Smooth muscle cell (in vitro differentiated cells): Measurements from ENCODE around the gene AIP. TPM values are rescaled to one million over a fixed set of nuclear protein-coding genes. Genes with fewer than 3 reads are reported as not detected.

Experiments
- DNase-seq: peaks from one replicate; lab custom pipeline; 2025; ENCODE audit not compliant: unreplicated experiment; lab: John Stamatoyannopoulos, UW
- H2AFZ ChIP-seq: fragments of 200-600 bp; sonication (generic); 2 replicates; pipeline ENCODE4 v1.6.0; 2016; ENCODE audit warnings: antibody characterized with exemption, low read depth, mild to moderate bottlenecking
- H3F3A ChIP-seq: fragments of 200-600 bp; sonication (generic); 2 replicates; pipeline ENCODE4 v1.6.0; 2017; ENCODE audit warnings: antibody characterized with exemption, low read depth
- H3K27ac ChIP-seq: fragments of 200-600 bp; sonication (generic); 2 replicates; pipeline ENCODE4 v1.5.1; 2016; ENCODE audit warnings: low read depth, mild to moderate bottlenecking
- H3K27me3 ChIP-seq: fragments of 200-600 bp; sonication (generic); 2 replicates; pipeline ENCODE4 v1.6.1; 2016; ENCODE audit warnings: low read depth, mild to moderate bottlenecking
- H3K36me3 ChIP-seq: fragments of 200-600 bp; sonication (generic); 2 replicates; pipeline ENCODE4 v1.5.1; 2016; ENCODE audit warnings: low read depth
- H3K4me1 ChIP-seq: fragments of 200-600 bp; sonication (generic); 2 replicates; pipeline ENCODE4 v1.5.1; 2016; ENCODE audit warnings: low read depth
- H3K4me2 ChIP-seq: fragments of 200-600 bp; sonication (generic); 2 replicates; pipeline ENCODE4 v1.6.0; 2016; ENCODE audit warnings: mild to moderate bottlenecking
- H3K4me3 ChIP-seq: fragments of 200-600 bp; sonication (generic); 2 replicates; pipeline ENCODE4 v1.5.1; 2016; ENCODE audit warnings: mild to moderate bottlenecking
- H3K79me2 ChIP-seq: fragments of 200-600 bp; sonication (generic); 2 replicates; pipeline ENCODE4 v1.6.0; 2016; ENCODE audit warnings: low read depth, mild to moderate bottlenecking
- H3K9ac ChIP-seq: fragments of 200-600 bp; sonication (generic); 2 replicates; pipeline ENCODE4 v1.6.0; 2016; ENCODE audit warnings: low read depth
- H3K9me3 ChIP-seq: fragments of 200-600 bp; sonication (generic); replicated peaks from 2 replicates; pipeline ENCODE4 v1.5.1; 2016; ENCODE audit warnings: low read depth
- H4K20me1 ChIP-seq: fragments of 200-600 bp; sonication (generic); 2 replicates; pipeline ENCODE4 v1.6.0; 2016; ENCODE audit warnings: low read depth
- WGBS: methylation state at CpG from one replicate; pipeline ENCODE4 v1.1.7; 2016; ENCODE audit warnings: low lambda C conversion rate; 5-methylcytosine and 5-hydroxymethylcytosine counted together
- polyA plus RNA-seq: library from polyadenylated mRNA; unstranded; fragments of >200 nt; fragmentation: Nextera tagmentation; extraction: Ambion mirVana; gene quantifications from 2 replicates; pipeline ENCODE4 v1.2.1, GENCODE V29; 2016
- total RNA-seq: library from RNA; depleted of rRNA; stranded (reverse); fragments of >200 nt; gene quantifications from 2 replicates; pipeline ENCODE4 v1.2.3, GENCODE V29; 2014
- TF ChIP-seq, protein P1 (sequence below): fragments of 200-600 bp; sonication (generic); IDR thresholded peaks from 2 replicates; pipeline ENCODE4 v1.5.1; 2017; ENCODE audit warnings: borderline replicate concordance, mild to moderate bottlenecking, antibody characterized with exemption; ENCODE audit not compliant: insufficient read depth, poor library complexity, severe bottlenecking

Gene AIP
- total and polyA plus RNA-seq, 2 experiments from 2014 or later = 36.8 to 61.5 TPM

DNA sequence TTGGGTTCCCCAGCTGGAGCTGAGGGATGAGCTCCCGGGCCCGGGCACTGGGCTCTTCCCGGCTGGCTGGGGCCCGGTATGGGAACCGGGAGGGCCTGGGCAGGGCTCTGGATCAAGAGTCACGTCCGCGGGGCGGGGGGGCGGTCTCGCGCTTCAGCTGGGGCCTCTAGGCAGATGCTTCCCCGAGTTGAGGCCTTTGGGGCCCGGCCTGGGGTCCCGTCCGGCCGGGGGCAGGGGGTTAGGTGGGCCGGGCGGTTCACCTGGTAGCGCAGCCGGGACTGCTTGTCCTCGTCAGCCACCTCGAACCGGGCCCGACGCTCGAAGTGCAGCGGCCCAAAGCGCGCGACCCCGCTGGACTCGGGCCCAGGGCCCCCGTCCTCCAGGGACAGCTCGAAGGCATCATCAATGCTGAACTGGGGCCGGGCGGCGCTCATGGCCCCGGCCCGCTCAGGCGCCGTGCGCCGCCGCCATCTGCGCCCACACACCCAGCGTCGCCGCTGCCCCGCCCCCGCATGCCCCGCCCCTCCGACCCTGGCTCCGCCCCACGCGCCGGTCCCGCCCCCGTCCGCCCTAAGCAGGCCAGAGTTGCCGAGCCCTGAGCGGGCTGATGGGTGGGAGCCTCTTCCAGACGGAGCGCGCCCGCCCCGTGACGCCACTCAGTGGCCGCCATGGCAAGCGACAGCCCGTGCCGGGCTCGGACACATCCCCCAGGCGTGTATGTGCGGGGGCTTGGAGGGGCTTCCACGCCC is 13.9 kb upstream of the AIP start, which contains the start of gene TMEM134:
Gene TMEM134 (minus strand): TSS at position 493 of the 749 bp plus-strand sequence. CDS start 59 bp downstream, at position 434.
- Histone ChIP-seq H3K4me1 (peaks cover 4% of the 10 kb centered on the region), H3K9me3 (no peaks in the 10 kb centered on the region), H3K27me3 (no peaks in the 10 kb centered on the region), H3K79me2 (peaks cover 4% of the 10 kb centered on the region), H3K27ac (peak within 1 kb of the TSS; percentile 86), H4K20me1 (no peaks in the 10 kb centered on the region), H3K9ac (peak within 1 kb of the TSS; percentile 89), H3F3A (no peaks in the 10 kb centered on the region), H3K4me2 (peak within 1 kb of the TSS; percentile 97), H2AFZ (peak within 1 kb of the TSS; percentile 96), H3K36me3 (no peaks in the 10 kb centered on the region), H3K4me3 (peak within 1 kb of the TSS; percentile 78)
- DNase-seq = peak; percentile 86
- WGBS = under 1% methylated on average over 32 of the region's 76 CpGs
- TF ChIP-seq, protein P1, sequence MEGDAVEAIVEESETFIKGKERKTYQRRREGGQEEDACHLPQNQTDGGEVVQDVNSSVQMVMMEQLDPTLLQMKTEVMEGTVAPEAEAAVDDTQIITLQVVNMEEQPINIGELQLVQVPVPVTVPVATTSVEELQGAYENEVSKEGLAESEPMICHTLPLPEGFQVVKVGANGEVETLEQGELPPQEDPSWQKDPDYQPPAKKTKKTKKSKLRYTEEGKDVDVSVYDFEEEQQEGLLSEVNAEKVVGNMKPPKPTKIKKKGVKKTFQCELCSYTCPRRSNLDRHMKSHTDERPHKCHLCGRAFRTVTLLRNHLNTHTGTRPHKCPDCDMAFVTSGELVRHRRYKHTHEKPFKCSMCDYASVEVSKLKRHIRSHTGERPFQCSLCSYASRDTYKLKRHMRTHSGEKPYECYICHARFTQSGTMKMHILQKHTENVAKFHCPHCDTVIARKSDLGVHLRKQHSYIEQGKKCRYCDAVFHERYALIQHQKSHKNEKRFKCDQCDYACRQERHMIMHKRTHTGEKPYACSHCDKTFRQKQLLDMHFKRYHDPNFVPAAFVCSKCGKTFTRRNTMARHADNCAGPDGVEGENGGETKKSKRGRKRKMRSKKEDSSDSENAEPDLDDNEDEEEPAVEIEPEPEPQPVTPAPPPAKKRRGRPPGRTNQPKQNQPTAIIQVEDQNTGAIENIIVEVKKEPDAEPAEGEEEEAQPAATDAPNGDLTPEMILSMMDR = peak; percentile 32

DNA sequence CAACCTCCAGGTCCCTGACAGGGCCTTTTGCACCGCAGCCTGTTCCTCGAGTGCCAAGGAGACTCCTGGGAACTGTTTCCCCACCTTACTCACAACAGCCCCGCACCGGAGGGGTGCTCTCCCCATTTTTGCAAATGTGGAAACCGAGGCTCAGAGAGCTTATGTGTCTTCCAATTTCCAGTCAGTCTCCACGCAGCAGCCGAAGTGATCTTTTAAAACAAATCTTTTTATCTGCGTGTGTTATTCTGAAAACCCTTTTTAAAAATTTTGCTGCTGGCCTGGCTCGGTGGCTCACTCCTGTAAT is 13.4 kb upstream of the AIP start:
- Histone ChIP-seq H3K4me2 (peak overlapping the region; percentile 97), H3K79me2 (peaks cover 4% of the 10 kb centered on the region), H3F3A (no peaks in the 10 kb centered on the region), H3K27me3 (no peaks in the 10 kb centered on the region), H3K27ac (peak overlapping the region; percentile 74), H2AFZ (peak overlapping the region; percentile 96), H3K4me1 (peaks cover 4% of the 10 kb centered on the region), H3K4me3 (peak overlapping the region; percentile 78), H4K20me1 (no peaks in the 10 kb centered on the region), H3K9ac (peak overlapping the region; percentile 89), H3K36me3 (no peaks in the 10 kb centered on the region), H3K9me3 (no peaks in the 10 kb centered on the region)
- 39% methylated on average over 9 of the region's 9 CpGs for WGBS
- DNase-seq = no peak
- TF ChIP-seq, protein P1 = no peak

DNA sequence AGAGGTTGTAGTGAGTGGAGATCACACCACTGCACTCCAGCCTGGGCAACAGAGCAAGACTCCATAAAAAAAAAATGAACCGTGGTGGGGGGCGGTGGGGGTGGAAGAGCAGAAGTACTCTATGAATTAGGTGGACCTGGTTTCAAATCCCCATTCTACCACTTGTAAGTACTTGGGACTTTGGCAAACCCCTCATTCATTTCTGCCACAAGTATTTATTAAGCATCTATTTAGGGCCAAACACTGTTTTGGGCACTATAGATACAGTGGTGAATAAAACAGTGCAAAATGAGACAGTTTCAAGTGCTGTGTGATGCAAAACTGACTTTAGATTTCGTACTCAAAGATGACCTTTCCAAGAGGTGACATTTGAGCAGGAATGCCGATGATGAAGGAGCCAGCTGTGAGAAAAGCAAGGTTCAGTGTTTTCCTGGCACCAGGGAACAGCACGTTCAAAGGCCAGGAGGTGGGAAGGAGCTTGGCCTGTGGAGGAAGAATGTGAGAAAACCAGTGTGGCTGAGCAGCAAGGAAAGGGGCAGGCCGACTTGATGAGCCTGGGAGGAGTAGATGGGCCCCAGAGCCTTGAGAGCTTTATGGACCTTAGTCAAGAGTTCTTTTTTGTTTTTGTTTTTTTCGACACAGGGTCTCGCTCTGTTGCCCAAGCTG is 12.4 kb upstream of the AIP start:
- 91% methylated on average over 8 of the region's 8 CpGs for WGBS
- no peak overlapping the region for H3K4me3 ChIP-seq
- no peaks in the 10 kb centered on the region for H3K9me3 ChIP-seq
- H3K4me2 ChIP-seq = no peak overlapping the region
- DNase-seq = no peak
- no peaks in the 10 kb centered on the region for H3K27me3 ChIP-seq
- no peaks in the 10 kb centered on the region for H4K20me1 ChIP-seq
- no peaks in the 10 kb centered on the region for H3F3A ChIP-seq
- H3K4me1 ChIP-seq = peaks cover 4% of the 10 kb centered on the region
- no peak overlapping the region for H2AFZ ChIP-seq
- H3K9ac ChIP-seq = no peak overlapping the region
- H3K79me2 ChIP-seq = peaks cover 4% of the 10 kb centered on the region
- TF ChIP-seq, protein P1 = no peak
- H3K27ac ChIP-seq = no peak overlapping the region
- H3K36me3 ChIP-seq = no peaks in the 10 kb centered on the region
